IMR-90 (cell line): ENCODE results near the gene TMEM163. TPM values are rescaled to one million over a fixed set of nuclear protein-coding genes. Genes with fewer than 3 reads are reported as not detected.

Experiments used
- ATAC-seq: fragments of 200-7000 bp; cut with Tn5 transposase; 2 replicates; pipeline ENCODE4 v1.9.1; 2020; ENCODE audit warnings: low read depth, mild to moderate bottlenecking, moderate library complexity
- BruUV-seq: library from RNA; stranded (reverse); fragments of 400-500 nt; replicated peaks from 2 replicates; lab custom pipeline; 2021; lab: Mats Ljungman, UMichigan
- CTCF ChIA-PET: fragments of 300-600 bp; formaldehyde crosslinking; extraction: SDS; loops from one replicate; lab custom pipeline; 2021; ENCODE audit warnings: antibody characterized with exemption; lab: Yijun Ruan, JAX
- POLR2A ChIA-PET: fragments of 300-600 bp; sonication (Branson Sonifier 250); formaldehyde crosslinking; loops from one replicate; lab custom pipeline; 2022; ENCODE audit warnings: antibody characterized with exemption; ENCODE audit not compliant: unreplicated experiment; lab: Charles Lee
- DNase-seq: peaks from one replicate; pipeline ENCODE4 v3.0.0; 2013
- H2AFZ ChIP-seq: replicated peaks from 2 replicates; pipeline ENCODE3; 2013; ENCODE audit warnings: low read length, mild to moderate bottlenecking; ENCODE audit not compliant: poor library complexity
- H2AK5ac ChIP-seq: 2 replicates; pipeline ENCODE4 v1.6.1; 2013; ENCODE audit warnings: low read depth, low read length, inconsistent platforms
- H2AK9ac ChIP-seq: replicated peaks from 2 replicates; pipeline ENCODE3; 2013; ENCODE audit warnings: mild to moderate bottlenecking, low read depth, low read length, moderate library complexity; ENCODE audit not compliant: poor library complexity
- H2BK120ac ChIP-seq: 2 replicates; pipeline ENCODE4 v1.6.1; 2013; ENCODE audit warnings: low read depth, low read length, inconsistent platforms
- H2BK15ac ChIP-seq: 3 replicates; pipeline ENCODE4 v1.6.1; 2013; ENCODE audit warnings: low read depth, low read length, inconsistent platforms
- H2BK20ac ChIP-seq: 2 replicates; pipeline ENCODE4 v1.6.1; 2013; ENCODE audit warnings: low read depth, mild to moderate bottlenecking, inconsistent platforms, low read length, moderate library complexity
- H2BK5ac ChIP-seq: 2 replicates; pipeline ENCODE4 v1.6.1; 2013; ENCODE audit warnings: mild to moderate bottlenecking, low read depth, low read length, inconsistent platforms; ENCODE audit not compliant: poor library complexity, severe bottlenecking
- H3K14ac ChIP-seq: replicated peaks from 2 replicates; pipeline ENCODE4 v1.6.1; 2013; ENCODE audit warnings: low read depth, low read length, inconsistent platforms
- H3K18ac ChIP-seq: 2 replicates; pipeline ENCODE4 v1.6.1; 2013; ENCODE audit warnings: low read depth, low read length, control low read depth
- H3K23ac ChIP-seq: 2 replicates; pipeline ENCODE4 v1.6.1; 2013; ENCODE audit warnings: low read depth, low read length, inconsistent platforms
- H3K27ac ChIP-seq: 2 replicates; pipeline ENCODE4 v1.5.1; 2013; ENCODE audit warnings: mild to moderate bottlenecking, control low read depth, low read length; ENCODE audit not compliant: insufficient read depth
- H3K27me3 ChIP-seq: 2 replicates; pipeline ENCODE4 v1.6.1; 2013; ENCODE audit warnings: low read length; ENCODE audit not compliant: control insufficient read depth, insufficient read depth
- H3K36me3 ChIP-seq: 2 replicates; pipeline ENCODE4 v1.6.1; 2013; ENCODE audit warnings: low read length, mixed read lengths; ENCODE audit not compliant: control insufficient read depth, insufficient read depth
- H3K4ac ChIP-seq: 2 replicates; pipeline ENCODE4 v1.6.1; 2013; ENCODE audit warnings: low read depth, low read length, inconsistent platforms
- H3K4me1 ChIP-seq: 2 replicates; pipeline ENCODE4 v1.6.1; 2013; ENCODE audit warnings: low read length, mixed read lengths; ENCODE audit not compliant: control insufficient read depth, insufficient read depth
- H3K4me2 ChIP-seq: 2 replicates; pipeline ENCODE4 v1.6.1; 2013; ENCODE audit warnings: low read depth, mild to moderate bottlenecking, control low read depth, low read length, moderate library complexity
- H3K4me3 ChIP-seq: 2 replicates; pipeline ENCODE4 v1.5.1; 2013; ENCODE audit warnings: low read depth, mild to moderate bottlenecking, control low read depth, low read length, moderate library complexity; ENCODE audit not compliant: insufficient read depth
- H3K56ac ChIP-seq: 2 replicates; pipeline ENCODE4 v1.6.1; 2013; ENCODE audit warnings: low read length, inconsistent platforms; ENCODE audit not compliant: insufficient read depth; ENCODE audit errors: extremely low read depth
- H3K79me1 ChIP-seq, 2 experiments: 2 replicates each; pipeline ENCODE4 v1.6.1; 2013; ENCODE audit warnings: low read length in 2 of 2, inconsistent platforms in 1 of 2, low read depth in 1 of 2
- H3K9ac ChIP-seq: 2 replicates; pipeline ENCODE4 v1.6.1; 2013; ENCODE audit warnings: low read depth, low read length, control low read depth
- H3K9me1 ChIP-seq: 2 replicates; pipeline ENCODE4 v1.6.1; 2013; ENCODE audit warnings: low read length, inconsistent platforms; ENCODE audit not compliant: insufficient read depth
- H3K9me3 ChIP-seq: 2 replicates; pipeline ENCODE4 v1.6.1; 2013; ENCODE audit warnings: low read length; ENCODE audit not compliant: control insufficient read depth, insufficient read depth
- H4K20me1 ChIP-seq: 2 replicates; pipeline ENCODE4 v1.6.1; 2013; ENCODE audit warnings: low read length, inconsistent platforms; ENCODE audit not compliant: insufficient read depth
- H4K5ac ChIP-seq: 2 replicates; pipeline ENCODE4 v1.6.1; 2013; ENCODE audit warnings: mild to moderate bottlenecking, low read depth, low read length, control low read depth
- H4K8ac ChIP-seq, 2 experiments: 2 replicates each; pipeline ENCODE4 v1.6.1; 2013; ENCODE audit warnings: low read depth in 2 of 2, low read length in 2 of 2, control low read depth in 1 of 2, inconsistent platforms in 1 of 2
- H4K91ac ChIP-seq: 2 replicates; pipeline ENCODE4 v1.6.1; 2013; ENCODE audit warnings: low read depth, low read length, inconsistent platforms; ENCODE audit not compliant: insufficient read depth
- FOS ChIP-seq: fragments of 150-350 bp; IDR thresholded peaks from 2 replicates; pipeline ENCODE4 v1.6.1; 2016; ENCODE audit warnings: low read depth, low read length
- RAD21 ChIP-seq: IDR thresholded peaks from 2 replicates; pipeline ENCODE4 v1.6.1; 2012; ENCODE audit warnings: low read length, improper control_type of control experiment
- WGBS, 2 experiments: methylation state at CpG; one replicate each; pipeline versions ENCODE4 v1.1.5 to v1.1.7; 2013; ENCODE audit warnings: missing lambda C conversion rate in 2 of 2; ENCODE audit not compliant: insufficient read length in 1 of 2; ENCODE audit errors: extremely low coverage in 2 of 2; 5-methylcytosine and 5-hydroxymethylcytosine counted together
- dilution Hi-C: fragments of 300-500 bp; cut with HindIII; formaldehyde crosslinking; loops from one replicate; pipeline ENCODE4 v1.14.3; 2018; ENCODE audit warnings: low sequenced_read_pairs; ENCODE audit not compliant: unreplicated experiment
- in situ Hi-C: fragments of 300-500 bp; cut with MboI; formaldehyde crosslinking; loops from 3 replicates; pipeline ENCODE4 v1.14.3; 2019; ENCODE audit warnings: low sequenced_read_pairs, inconsistent platforms, mixed read lengths
- intact Hi-C: fragments of 100-400 bp; cut with micrococcal nuclease; formaldehyde crosslinking; loops from 2 replicates; pipeline ENCODE4 v1.10.0; 2022
- polyA plus RNA-seq, 3 experiments: library from polyadenylated mRNA; depleted of rRNA; stranded (reverse); fragments of >200 nt; gene quantifications; 2 replicates each; pipeline ENCODE4 v1.2.3, GENCODE V29; 2012; ENCODE audit warnings: low replicate concordance in 1 of 3
- total RNA-seq: library from RNA; depleted of rRNA; stranded (reverse); fragments of >200 nt; gene quantifications from 2 replicates; pipeline ENCODE4 v1.2.3, GENCODE V29; 2012

Gene TMEM163
- total and polyA plus RNA-seq, 2 of the 4 experiments (the other 2 are of a cell fraction): not detected

GRCh38 chr2:134550566-134551164 lies 168.1 kb downstream of the TMEM163 start:
- Histone ChIP-seq H3K27me3 (peaks cover 5% of the 10 kb centered on the region), H3K56ac (no peak overlapping the region), H3K9me1 (no peaks in the 10 kb centered on the region), H2BK5ac (no peak overlapping the region), H3K4me3 (no peak overlapping the region), H4K5ac (no peak overlapping the region), H3K23ac (no peak overlapping the region), H2BK120ac (no peak overlapping the region), H3K18ac (no peak overlapping the region), H3K9ac (no peak overlapping the region), H3K9me3 (no peaks in the 10 kb centered on the region), H3K36me3 (no peaks in the 10 kb centered on the region), H3K4me2 (no peak overlapping the region), H2BK20ac (no peak overlapping the region), H3K79me1 (no peaks in the 10 kb centered on the region), H2BK15ac (no peak overlapping the region), H4K20me1 (no peaks in the 10 kb centered on the region), H2AFZ (no peak overlapping the region), H3K4ac (no peak overlapping the region), H2AK5ac (no peak overlapping the region), H4K8ac (no peak overlapping the region), H3K27ac (no peak overlapping the region), H3K4me1 (no peaks in the 10 kb centered on the region), H4K91ac (no peak overlapping the region), H3K14ac (no peak overlapping the region), H2AK9ac (no peak overlapping the region)
- DNase-seq: no peak
- intact Hi-C loops: no loop called here
- 25% methylated on average over 2 of the region's 13 CpGs; no CpG with 5 or more reads in 1 of the 2 experiments for WGBS, 2 experiments
- CTCF ChIA-PET: no interaction called here
- dilution Hi-C loops: no loop called here
- BruUV-seq: no TSS peak
- in situ Hi-C loops: no loop called here
- no peak for ATAC-seq
- POLR2A ChIA-PET: no interaction called here
- TF ChIP-seq RAD21: no peak
- no peak for TF ChIP-seq FOS
